BJ (cell line): ENCODE measurements around the gene DMBX1. TPM values are rescaled to one million over a fixed set of nuclear protein-coding genes. Genes with fewer than 3 reads are reported as not detected.

Source experiments
- CTCF ChIA-PET: fragments of 350-600 bp; formaldehyde crosslinking; extraction: SDS; loops from one replicate; lab custom pipeline; 2021; ENCODE audit warnings: antibody characterized with exemption, inconsistent platforms; lab: Yijun Ruan, JAX
- POLR2A ChIA-PET: fragments of 300-600 bp; sonication (Branson Sonifier 250); formaldehyde crosslinking; extraction: SDS; loops from one replicate; lab custom pipeline; 2021; ENCODE audit warnings: antibody characterized with exemption; lab: Charles Lee
- DNase-seq: peaks from one replicate; pipeline ENCODE4 v3.0.0-alpha.2; 2011; ENCODE audit warnings: low read depth
- H3K27me3 ChIP-seq: 2 replicates; pipeline ENCODE4 v1.6.0; 2011; ENCODE audit warnings: low read length; ENCODE audit not compliant: control insufficient read depth, insufficient read depth
- H3K36me3 ChIP-seq: 2 replicates; pipeline ENCODE4 v1.5.1; 2011; ENCODE audit warnings: low read length; ENCODE audit not compliant: control insufficient read depth, insufficient read depth
- H3K4me3 ChIP-seq: 2 replicates; pipeline ENCODE4 v1.5.1; 2011; ENCODE audit warnings: low read depth, mild to moderate bottlenecking, control low read depth, low read length
- polyA plus RNA-seq: library from polyadenylated mRNA; depleted of rRNA; stranded (reverse); fragments of >200 nt; gene quantifications from 2 replicates; pipeline ENCODE4 v1.2.3, GENCODE V29; 2011
- TF ChIP-seq, protein P1 (sequence below): IDR thresholded peaks from 2 replicates; pipeline ENCODE4 v1.5.1; 2011; ENCODE audit warnings: low read depth, mild to moderate bottlenecking, control low read depth, inconsistent platforms, low read length, moderate library complexity; ENCODE audit not compliant: insufficient read depth

DMBX1 gene
- polyA plus RNA-seq, 1 experiment: not detected

DNA sequence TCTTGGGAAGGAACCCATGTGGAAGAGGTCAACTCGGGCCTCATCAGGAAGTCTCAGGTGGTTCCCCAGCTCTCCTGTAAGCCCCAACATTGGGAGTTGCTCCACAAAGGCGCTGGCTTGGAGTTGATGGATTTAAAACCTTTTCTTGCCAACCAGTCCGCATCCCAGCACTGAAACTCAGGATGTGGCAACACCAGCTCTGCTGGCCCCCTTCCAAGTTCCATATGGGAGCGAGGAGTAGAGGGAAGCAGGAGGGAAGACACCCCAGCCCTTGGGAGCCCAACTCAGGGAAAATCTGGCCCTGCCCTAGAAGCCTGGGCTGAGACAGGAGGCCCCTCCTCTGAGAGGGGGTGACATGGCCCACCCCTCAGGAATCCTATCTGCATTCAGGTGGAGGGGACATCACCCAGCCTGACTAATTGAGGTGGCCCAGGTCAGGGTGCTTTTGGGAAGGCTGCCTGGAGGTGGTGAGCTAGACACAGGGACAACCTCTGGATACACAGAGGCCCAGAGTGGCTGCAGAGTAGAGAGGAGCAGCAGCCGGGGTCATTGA, 33.1 kb upstream of the DMBX1 start:
- CTCF ChIA-PET: interaction anchor here (1.4 to 2.8 kb wide), 2 partner anchors 10 kb away, joined by 6 to 16 read pairs; no protein-coding TSS in a partner anchor
- peaks cover 27% of the 10 kb centered on the region for H3K27me3 ChIP-seq
- no peak for DNase-seq

DNA sequence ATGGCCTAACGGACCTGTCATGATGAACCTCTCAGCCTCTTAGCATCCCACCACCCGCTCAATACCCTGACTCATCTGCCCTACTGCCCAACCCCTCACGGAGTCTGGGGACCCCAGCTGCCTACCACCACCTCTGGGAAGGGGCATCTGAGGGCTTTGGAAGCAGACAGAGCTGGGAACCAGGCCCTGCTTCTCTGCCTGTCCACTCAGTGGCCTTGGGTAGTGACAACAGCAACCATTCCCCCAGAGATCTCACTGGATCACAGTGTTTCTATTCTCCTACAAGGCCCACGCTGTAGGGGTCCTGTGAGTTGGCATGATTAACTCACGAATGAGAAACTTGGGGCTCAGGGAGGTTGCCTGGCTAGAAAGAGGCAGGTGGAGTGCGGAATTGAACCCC, 32.5 kb upstream of the DMBX1 start:
- DNase-seq: no peak
- TF ChIP-seq, protein P1, sequence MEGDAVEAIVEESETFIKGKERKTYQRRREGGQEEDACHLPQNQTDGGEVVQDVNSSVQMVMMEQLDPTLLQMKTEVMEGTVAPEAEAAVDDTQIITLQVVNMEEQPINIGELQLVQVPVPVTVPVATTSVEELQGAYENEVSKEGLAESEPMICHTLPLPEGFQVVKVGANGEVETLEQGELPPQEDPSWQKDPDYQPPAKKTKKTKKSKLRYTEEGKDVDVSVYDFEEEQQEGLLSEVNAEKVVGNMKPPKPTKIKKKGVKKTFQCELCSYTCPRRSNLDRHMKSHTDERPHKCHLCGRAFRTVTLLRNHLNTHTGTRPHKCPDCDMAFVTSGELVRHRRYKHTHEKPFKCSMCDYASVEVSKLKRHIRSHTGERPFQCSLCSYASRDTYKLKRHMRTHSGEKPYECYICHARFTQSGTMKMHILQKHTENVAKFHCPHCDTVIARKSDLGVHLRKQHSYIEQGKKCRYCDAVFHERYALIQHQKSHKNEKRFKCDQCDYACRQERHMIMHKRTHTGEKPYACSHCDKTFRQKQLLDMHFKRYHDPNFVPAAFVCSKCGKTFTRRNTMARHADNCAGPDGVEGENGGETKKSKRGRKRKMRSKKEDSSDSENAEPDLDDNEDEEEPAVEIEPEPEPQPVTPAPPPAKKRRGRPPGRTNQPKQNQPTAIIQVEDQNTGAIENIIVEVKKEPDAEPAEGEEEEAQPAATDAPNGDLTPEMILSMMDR: no peak
- H3K4me3 ChIP-seq: no peak overlapping the region
- peaks cover 26% of the 10 kb centered on the region for H3K27me3 ChIP-seq
- ChIA-PET CTCF (interaction anchor here (1.0 to 2.8 kb wide), 4 partner anchors 8 to 90 kb away, joined by 3 to 16 read pairs (median 4); no protein-coding TSS in a partner anchor), POLR2A (no interaction called here)
- no peaks in the 10 kb centered on the region for H3K36me3 ChIP-seq

More for the DNA sequence above, 33.1 kb upstream of the DMBX1 start:
- TF ChIP-seq, protein P1: no peak
- no peaks in the 10 kb centered on the region for H3K36me3 ChIP-seq
- POLR2A ChIA-PET: no interaction called here
- H3K4me3 ChIP-seq: no peak overlapping the region

DNA sequence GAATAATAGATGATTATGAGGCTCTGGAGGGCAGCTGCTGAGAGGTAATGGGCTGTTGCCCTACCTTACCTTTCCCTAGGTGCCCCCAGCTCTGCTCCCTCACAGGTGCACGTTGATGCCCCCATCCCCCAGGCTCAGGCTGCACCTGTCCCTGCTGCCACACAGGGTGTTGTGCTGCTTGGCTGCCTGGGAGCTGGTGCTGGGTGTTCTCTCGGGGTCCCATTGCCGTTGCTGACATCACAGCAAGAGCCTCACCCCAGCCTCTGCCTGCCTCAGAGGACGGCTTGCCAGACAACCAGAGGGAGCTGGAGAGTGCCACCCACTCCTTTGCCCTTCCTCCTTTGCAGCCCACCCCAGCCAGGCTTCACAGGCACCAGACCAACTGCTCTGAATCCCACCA, 31.4 kb upstream of the DMBX1 start:
- Histone ChIP-seq H3K4me3 (no peak overlapping the region), H3K36me3 (no peaks in the 10 kb centered on the region), H3K27me3 (peaks cover 21% of the 10 kb centered on the region)
- TF ChIP-seq, protein P1: no peak
- DNase-seq: no peak
- CTCF ChIA-PET: interaction anchor here (0.9 to 2.8 kb wide), 7 partner anchors 9 to 89 kb away, joined by 3 to 16 read pairs (median 4); no protein-coding TSS in a partner anchor
- POLR2A ChIA-PET: no interaction called here

DNA sequence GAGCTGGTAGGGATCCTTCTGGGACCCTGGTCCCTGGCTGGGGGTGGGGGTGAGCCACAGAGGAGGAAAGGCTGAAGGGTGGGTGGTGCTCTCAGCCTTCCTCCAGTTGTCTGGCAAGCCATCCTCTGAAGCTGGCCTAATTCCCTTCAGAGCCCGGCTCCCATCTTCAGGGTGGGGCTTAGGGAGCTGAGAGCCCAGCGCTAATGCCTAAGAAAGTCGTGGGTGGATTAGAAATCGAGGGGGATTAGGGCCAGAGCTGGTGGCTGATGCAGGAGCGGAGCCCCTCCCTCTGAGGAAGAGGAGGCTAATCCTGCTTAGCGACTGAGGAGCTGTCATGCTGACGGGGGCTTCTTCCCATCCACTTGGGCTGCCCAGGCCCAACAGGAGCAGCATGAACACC, 30.8 kb upstream of the DMBX1 start:
- Histone ChIP-seq H3K27me3 (peaks cover 18% of the 10 kb centered on the region), H3K4me3 (no peak overlapping the region), H3K36me3 (no peaks in the 10 kb centered on the region)
- POLR2A ChIA-PET: no interaction called here
- CTCF ChIA-PET: interaction anchor here (0.9 to 2.8 kb wide), 7 partner anchors 10 to 88 kb away, joined by 3 to 16 read pairs (median 4); no protein-coding TSS in a partner anchor
- no peak for DNase-seq
- TF ChIP-seq, protein P1: no peak

DNA sequence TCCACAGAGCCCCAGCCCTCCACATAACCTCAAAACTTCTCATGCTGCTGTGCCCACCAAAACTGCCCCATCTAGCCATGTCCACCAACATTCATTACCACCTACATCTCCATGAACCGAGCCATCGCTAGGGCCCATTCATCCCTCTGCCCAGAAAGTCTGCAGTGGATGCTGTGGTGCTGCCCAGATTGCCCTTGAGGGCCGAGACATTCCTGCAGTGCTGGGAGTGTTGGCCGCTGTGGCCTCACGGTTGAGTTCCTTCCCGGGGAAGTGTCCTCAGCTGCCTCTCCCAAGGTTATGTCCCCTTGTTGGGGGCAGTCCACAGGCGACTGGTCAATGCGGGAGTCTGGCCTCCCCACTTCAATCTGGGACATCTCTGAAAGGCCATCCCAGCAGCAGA, 30.3 kb upstream of the DMBX1 start:
- peaks cover 18% of the 10 kb centered on the region for H3K27me3 ChIP-seq
- CTCF ChIA-PET: interaction anchor here (0.6 to 2.8 kb wide), 6 partner anchors 13 to 69 kb away, joined by 3 to 16 read pairs (median 3); no protein-coding TSS in a partner anchor
- POLR2A ChIA-PET: no interaction called here
- H3K4me3 ChIP-seq: no peak overlapping the region
- TF ChIP-seq, protein P1: no peak
- DNase-seq: no peak
- no peaks in the 10 kb centered on the region for H3K36me3 ChIP-seq
